Measurements from ENCODE around the gene SSBP4.

DNA sequence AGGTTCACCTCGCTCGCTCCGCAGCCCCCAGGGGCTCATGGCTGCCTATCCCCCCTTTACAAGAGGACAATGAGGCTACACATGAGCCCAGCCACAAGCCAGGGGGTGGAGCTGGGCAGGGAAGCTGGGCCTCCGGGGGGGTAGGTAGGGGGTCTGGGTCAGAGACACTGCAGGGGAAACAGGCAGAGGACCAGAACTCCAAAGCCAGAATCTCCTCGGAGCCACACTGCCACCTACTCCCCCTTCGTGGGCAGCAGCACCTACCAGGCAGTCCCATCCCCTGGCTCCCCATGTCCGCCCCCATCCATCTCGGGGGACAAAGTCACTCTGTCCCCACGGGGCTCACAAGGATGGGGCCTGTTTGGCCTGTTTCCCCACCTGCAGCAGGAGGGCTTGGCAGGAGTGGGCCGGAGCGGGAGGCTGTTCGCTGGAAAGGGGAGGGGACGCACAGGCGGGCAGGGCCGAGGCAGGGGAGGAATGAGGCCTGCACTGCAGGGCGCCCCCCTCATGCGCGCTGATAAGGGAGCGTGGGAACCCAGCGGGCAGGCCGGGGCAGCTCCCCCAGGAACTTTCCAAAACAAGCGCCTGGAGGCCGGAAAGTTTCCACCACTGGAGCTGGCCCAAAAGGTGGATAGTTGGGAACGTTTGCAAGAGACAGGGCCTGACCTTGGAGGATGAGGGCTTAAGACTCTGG, 19.3 kb downstream of the SSBP4 start:
- TF ChIP-seq POLR2A (IDR thresholded peaks at IDR 0.05; ENCODE audit: borderline replicate concordance, extremely low read depth, insufficient read depth, insufficient read length) (no peak), EZH2phosphoT487 (IDR thresholded peaks at IDR 0.05; ENCODE audit: borderline replicate concordance) (no peak), ZNF274 (IDR thresholded peaks at IDR 0.05; ENCODE audit: low read depth, low read length) (no peak), POLR2AphosphoS5 (IDR thresholded peaks at IDR 0.05; ENCODE audit: low read depth, low read length) (peak; percentile 19)
- TF ChIP-seq, protein P1, sequence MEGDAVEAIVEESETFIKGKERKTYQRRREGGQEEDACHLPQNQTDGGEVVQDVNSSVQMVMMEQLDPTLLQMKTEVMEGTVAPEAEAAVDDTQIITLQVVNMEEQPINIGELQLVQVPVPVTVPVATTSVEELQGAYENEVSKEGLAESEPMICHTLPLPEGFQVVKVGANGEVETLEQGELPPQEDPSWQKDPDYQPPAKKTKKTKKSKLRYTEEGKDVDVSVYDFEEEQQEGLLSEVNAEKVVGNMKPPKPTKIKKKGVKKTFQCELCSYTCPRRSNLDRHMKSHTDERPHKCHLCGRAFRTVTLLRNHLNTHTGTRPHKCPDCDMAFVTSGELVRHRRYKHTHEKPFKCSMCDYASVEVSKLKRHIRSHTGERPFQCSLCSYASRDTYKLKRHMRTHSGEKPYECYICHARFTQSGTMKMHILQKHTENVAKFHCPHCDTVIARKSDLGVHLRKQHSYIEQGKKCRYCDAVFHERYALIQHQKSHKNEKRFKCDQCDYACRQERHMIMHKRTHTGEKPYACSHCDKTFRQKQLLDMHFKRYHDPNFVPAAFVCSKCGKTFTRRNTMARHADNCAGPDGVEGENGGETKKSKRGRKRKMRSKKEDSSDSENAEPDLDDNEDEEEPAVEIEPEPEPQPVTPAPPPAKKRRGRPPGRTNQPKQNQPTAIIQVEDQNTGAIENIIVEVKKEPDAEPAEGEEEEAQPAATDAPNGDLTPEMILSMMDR (IDR thresholded peaks at IDR 0.05 in 2 of 3, conservative IDR thresholded peaks at IDR 0.05 in 1 of 3; ENCODE audit: borderline replicate concordance in 1 of 3, insufficient read depth in 1 of 3, low read depth in 2 of 3, low read length in 2 of 3), result no peak

Measured in HCT116 (cell line).